ENCODE data around the gene AEN.

Gene AEN

DNA sequence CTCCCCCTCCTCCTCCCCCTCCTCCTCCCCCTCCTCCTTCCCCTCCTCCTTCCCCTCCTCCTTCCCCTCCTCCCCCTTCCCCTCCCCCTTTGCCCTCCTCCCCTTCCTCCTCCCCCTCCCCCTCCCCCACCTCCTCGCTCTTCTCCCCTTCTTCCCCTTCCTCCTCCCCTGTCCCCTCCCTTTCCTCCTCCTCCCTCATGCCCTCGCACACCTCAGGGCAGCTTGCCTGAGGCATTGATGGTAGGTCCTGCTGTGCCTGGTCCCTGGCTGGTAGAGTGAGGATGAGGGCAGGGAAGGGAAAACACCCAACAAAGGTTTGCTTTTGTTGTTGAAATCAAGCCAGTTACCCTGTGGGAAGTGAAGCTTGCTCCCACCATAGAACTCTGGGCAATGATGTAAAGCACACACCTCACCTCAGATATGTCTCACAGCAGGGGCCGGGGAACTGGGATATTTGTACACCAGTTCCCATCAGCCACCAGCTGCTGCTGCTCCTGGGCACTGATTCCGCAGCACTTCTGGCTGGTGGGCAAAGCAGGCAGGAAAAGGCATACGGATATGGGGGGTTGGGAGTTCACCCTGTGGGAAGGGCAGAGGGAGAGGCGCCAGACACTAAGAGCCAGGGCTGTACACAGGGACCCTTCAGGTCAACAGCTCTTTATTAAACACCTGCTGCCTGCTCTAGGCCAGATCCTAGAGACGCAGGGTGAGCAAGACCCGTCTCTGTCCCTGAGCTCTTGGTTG lies 31.5 kb downstream of the AEN start:
- DNase-seq = no peak

DNA sequence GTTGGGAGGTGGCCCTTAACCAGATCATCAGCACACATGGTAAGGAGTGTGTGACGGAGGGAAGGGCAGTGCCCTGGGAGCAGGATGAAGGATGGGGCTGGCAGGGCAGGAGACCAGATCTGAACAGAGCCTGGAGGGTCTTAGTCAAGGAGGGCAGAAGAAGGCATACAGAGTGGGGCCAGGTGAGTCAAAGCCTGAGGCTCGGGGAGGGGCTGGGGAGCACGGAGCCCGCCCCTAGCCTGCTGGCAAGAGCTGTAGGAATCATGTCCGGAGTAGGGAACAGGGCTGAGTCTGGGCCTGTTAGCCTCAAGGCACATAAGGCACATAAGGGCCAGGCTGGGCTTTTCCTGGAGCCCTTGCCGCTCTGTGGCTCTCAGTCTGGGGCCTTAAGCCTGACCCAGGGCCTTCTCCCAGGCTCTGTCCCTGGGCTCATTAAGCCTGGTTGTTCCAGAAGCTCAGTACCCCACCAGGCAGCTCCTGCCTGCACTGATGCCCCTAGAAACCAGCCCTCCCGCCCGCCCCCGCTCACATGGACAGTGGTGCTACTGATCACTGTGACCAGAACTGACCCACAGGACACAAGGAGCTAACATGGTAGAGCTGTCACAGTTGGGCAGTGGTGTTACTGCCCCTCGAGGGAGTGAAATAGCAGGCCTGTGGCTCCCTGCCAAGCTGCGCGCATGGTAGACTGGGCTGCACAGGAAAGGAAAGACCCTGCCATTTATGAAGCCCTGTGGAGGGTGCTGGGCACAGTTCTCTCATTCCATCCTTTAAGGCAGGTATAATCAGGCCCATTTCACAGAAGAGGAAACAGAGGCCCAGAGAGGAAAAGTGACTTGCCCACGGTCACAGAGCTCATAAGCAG lies 32.3 kb downstream of the AEN start:
- no peak for DNase-seq

DNA sequence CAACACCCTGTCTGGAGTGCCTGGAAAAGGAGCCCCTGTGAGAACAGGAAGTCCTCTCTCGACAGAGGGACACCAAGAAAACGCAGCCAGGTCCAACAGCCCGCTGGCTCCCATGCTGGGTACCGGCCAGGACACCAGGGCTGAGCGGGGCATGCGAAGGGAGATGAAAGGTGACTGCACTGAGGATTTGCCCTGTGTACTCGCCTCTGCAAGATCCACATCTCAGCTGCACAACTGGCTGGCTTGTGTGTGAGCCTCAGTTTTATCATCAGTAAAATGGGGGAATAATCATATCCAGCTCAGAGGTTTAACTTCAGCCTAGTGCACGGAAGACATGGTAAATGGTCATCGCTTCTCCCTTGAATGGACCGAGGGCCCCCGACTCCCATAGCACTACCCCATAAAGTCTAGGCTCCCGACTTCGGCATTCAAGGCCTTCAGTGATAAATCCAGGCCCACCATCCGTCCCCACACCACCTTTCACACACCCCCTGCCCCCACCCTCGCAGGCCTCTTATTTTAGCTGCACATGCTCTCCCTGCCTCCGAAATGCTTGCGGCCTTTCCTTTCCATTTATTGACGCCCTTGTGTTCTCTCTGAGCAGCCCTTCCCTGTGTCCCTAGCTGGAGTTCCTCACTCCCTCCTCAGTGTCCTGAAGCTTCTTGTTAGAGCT lies 33.4 kb downstream of the AEN start:
- no peak for DNase-seq

DNA sequence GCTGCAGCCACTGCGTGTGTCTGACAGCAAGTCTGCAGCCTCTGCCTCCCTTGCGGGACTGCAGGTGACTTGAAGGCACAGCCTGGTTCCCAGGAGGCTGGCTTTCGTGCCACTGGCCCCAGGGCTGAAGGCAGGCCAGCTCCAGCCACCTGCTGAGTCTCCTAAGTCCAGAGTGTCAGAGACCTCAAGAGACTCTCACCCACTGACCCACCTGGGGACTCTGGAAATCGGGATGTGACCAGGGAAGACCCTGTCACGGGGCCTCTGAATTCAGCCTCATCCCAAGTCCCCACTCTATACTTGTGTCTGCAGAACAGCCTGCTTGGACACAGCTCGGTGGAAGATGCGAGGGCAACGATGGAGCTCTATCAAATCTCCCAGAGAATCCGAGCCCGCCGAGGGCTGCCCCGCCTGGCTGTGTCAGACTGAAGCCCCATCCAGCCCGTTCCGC lies 34.0 kb downstream of the AEN start:
- peak in 1 of 2 donors; percentile 16 for DNase-seq

DNA sequence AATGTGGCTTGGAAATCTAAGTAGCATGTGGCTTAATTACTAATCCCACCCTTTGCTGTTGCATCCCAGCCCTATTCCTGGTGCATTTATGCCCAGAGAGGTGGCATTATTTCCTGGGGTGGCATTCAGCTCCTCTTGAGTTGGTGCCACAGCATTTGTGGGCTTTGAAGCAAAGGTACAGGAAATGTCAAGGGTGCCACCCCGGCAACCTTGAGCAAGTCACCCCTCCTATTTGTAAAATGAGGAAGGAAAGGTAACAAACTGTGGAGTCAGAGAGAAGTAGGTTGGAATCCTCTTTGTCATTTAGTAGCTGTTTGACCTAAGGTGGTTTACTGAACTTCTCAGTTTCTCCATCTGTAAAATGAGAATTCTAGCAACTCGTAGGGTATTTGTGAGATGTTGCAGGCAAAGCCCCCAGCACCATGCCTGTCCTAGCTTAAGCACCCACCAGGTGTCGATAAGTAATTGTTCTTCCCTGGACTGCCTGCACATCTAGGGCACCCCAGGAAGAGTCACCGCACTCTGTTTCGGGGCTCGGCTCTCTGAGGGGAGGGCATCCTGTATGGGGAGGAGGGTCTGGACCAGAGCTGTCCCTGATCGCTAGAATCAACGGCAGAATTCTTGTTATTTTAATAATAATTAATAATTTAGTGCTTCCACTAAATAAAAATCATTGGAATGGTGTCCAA lies 34.8 kb downstream of the AEN start:
- DNase-seq = no peak

DNA sequence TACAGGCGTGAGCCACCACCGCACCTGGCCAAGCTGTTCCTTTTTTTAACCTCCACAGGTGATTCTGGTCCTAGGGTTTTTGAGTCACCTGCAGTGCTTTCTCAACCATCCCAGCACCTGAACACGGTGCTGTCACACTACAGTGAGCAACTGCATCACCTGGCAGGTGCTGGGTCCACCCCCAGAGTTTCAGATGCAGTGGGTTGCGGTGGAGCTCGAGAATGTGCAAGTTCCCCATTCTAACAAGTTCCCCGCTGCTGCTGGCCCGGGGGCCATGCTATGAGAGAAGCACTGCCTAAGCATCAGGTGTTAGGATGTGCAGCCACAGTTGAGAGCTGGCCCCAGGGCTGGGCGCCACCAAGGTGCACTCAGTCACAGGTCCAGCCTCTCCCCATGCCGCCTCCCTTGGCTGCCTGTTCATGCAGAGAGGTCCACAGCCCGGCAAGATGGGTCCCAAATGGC lies 35.7 kb downstream of the AEN start:
- DNase-seq = no peak

DNA sequence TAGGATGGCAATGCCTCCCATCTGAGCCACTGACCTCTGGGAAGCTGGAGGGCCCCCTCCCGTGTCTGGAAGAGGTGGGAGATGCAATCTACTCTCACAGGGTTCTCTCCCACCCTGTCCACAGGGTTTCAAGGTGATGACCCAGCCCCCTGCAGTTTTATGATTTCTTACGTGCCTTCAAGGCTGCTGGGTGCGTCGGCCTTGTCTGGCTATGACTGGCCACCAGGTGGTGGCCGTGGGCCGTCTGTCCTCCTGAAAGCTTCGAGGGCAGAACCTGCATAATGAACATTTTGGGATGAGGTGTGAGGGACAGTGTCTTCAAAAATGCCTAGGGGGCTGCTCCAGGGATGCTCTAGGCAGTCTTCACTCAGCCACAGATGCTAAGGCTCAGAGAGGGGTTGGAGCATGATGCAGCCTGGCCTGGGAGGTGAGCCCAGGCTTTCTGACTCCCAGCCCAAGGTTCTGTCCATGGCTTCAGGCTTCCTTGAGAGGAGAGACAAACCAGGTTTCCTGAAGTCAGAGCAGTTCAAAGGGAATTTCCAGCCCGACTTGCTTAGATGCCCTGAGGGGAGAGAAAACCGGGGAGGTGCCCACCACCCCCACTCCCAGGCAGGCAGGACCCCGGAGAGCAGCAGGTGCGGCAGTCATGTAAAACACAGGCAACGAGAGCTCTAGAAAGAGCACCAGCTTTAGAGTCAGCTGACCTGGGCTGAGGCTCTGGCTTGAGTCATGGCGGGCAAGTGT lies 36.4 kb downstream of the AEN start:
- no peak for DNase-seq

DNA sequence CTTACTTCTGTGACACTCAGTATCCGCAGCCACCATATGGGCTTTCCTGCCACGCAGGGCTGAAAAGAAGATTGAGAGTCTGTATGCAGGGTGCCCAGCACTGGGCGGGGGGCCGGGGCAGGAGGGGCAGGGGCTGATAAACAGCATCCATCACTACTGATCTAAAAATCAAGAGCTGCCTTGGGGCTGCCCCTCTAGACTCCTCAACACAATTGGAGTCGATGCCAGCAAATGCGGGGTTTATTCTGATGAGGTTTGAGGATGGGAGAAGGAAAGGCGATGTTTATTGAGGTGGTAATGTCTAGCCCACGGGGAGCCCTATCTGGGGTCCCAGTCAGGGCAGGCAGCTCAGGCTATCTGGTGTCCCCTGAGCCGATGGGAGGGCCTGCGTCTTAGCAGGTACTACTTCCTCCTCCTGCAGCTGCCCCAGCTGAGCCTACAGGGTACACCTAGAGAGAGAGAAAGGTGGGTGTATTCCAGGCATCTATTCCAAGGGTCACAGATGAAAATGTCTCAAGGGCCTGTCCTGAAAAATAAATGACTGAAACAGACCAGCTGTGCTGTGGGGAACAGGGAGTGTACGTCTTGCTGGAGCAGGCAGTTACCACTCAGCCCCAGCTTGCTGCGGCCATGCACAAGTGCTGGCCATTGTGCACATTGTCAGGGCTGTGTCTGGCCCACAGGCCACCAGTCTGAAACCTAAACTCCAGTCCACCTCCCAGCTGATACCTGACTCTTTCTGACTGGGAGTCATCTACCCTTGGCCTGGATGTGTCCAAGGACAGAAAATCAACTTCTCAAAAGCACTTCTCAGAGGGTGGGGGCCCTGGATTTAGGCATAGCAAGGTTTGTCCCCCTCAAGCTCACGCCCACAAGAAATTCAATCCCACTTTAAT lies 37.2 kb downstream of the AEN start:
- DNase-seq = no peak

DNA sequence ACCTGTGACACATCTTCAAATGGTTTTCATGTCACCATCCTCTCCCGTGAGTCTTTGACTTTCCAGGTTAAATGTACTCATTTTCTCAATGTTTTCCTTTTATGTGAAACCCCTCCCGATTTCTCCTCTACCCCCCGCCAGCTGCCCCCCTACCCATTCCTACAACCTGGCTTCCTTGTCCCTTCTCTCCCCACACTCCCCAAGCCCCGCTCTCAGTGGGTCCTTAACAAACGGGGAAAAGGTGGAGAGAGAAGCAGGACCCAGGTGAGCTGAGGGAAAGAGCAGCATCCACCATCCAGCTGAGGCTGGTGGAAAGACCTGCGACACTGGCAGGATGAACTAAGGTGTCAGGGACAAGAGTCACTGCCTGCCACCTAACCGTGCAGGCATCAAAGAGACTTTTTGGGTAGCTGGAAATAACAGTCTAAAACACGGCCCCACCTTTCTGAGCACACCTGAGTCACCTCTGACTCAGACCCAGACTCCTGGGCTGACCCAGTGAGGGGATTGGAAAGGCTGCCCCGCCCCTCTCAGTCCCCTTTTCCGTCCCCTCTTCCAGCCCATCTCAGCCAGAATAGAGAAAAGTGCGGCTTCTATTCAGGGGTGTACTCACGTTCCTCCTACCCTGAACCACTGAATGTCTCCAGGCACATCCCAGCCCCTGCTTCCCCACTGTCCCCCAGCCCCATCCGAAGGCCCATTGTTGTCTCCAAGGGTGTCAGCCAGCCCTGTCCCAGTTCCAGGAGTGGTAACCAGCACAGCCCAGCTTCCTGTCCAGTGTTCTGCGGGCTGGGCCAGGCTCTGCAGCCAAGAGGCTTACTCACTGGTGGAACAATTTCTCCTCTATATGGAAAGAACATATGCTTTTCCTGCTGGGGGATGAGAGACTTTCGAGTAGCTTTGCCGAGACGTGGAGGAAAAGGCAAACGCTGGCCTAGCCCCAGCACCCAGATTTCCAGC lies 38.1 kb downstream of the AEN start:
- no peak for DNase-seq

DNA sequence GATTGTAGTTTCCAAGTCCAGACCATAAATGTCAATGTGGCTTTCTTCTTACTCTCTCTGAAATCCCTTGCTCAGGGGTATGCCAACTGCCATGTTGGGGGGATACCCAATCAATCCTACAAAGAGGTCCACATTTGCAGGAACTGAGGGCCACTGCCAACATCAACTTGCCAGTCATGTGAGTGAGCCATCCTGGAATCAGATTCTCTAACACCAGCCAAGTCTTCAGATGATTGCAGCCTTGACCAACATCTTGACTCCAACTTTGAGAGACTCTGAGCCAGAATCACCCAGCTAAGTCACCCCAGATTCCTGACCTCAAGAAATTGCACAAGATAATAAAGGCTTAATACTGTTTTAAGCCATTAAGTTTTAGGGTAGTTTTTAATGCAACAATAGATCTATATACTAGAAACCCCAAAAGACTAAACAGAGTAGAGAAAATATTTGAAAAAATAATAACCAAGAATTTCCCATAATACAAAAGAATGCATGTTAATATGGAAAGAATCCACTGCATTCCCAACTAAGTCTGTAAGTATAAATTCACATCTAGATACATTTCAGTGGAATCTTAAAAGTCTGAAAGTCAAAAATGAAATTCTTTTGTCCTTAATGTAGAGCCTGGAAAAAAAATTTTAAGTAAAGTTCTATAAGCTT lies 40.0 kb downstream of the AEN start:
- DNase-seq = no peak

DNA sequence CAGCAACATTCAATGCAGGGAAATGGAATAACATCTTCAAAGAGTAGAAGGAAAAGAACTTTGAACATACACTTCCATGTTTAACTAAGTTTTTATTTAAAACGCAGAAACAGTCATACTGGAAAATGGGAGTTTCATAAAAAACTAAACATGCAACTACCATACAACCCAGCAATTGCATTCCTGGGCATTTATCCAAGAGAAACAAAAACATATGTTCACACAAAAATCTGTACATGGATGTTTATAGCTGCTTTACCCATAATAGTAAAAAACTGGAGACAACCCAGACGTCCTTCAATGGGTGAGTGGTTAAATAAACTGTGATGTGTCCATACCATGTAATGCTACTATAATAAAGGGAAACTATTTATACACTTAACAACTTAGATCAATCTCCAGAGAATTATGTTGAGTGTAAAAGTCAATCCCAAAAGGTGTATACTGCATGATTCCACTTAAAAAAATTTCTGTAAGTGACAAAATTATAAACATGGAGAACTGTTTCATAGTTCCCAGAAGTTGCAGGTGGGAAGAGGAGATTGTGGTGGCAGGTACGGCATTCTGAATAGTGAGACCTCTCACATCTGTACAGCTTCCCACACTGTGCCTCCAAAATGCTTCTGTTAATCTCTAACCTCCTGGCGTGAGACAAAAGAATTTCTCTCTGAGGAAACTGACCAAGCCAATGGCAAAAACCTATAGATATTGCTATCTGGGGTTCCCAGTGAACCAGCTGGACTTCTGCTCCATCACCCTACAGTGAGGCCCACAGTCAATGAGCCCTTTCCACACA lies 40.8 kb downstream of the AEN start:
- DNase-seq = no peak

DNA sequence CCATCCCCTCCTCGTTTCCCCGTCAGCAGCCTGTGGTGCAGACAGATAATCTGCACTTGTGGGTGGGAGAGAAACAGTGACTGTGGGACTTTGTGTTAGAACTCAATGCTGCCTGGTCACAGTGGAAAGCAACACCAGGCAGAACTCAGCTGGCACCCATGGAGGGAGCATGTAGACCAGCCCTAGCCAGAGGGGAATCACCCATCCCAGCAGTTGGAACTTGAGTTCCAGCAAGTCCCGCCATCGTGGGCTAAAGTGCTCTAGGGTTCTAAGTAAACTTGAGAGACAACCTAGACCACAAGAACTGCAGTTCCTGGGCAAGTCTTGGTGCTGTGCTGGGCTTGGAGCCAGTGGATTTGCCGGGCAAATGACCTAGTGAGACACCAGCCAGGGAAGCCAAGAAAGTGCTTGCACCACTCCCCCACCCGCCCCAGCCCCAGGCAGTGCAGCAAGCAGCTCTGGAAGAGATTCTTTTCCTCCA lies 42.0 kb downstream of the AEN start:
- DNase-seq = no peak

DNA sequence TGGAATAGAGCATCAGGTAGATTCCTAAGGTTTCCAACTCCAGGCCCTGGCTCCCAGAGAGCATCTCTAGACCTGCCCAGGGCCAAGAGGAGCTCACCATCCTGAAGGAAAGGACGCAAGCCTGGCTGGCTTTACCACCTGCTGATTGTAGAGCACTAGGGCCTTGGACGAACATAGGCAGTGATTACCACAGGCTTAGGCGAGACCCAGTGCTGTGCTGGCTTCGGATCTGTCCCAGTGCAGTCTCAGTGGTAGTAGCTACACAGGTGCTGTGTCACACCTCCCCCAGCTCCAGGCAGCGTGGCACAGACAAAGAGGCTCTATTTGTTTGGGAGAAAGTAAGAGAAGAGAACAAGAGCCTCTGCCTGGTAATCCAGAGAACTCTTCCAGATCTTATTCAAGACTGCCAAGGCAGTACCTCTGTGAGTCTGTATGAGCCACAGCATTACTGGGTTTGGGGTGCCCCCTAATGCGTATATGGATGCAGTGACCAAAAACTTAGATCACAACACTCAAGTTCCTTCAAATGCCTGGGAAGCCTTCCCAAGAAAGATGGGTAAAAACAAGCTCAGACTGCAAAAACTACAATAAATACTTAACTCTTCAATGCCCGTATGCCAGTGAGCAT lies 43.1 kb downstream of the AEN start:
- peak; percentile 33 to 49 for DNase-seq

DNA sequence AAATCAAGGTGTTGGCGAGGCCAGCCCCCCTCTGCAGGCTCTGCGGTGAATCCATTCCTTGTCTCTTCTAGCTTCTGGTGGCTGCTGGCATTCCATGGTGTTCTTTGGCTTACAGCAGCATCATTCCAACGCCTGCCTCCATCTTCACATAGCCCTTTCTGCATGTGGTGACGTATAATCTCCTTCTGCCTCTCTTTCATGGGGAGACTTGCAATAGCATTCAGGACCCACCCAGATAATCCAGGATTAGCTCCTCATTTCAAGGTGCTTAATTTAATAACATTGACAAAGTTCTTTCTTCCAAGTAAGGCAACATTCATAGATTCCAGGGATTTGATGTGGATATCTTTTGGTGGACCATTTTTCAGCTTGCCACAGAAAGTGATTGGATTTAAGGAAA lies 53.5 kb downstream of the AEN start:
- no peak for DNase-seq

DNA sequence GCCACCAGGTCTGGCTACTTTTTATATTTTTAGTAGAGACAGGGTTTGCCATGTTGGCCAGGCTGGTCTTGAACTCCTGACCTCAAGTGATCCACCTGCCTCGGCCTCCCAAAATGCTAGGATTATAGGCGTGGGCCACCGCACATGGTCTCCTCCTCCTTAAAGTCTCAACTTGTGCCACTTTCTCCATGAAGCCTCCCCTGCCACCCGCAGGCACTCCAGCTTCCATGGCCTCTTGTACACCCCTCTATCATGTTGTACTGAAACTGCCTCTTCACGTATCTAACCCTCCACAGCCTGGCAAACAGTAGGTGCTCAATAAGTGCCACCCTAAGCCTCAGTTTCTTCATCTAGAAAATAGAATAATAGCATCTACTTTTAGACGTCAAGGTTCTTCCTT lies 57.6 kb downstream of the AEN start:
- no peak for DNase-seq

DNA sequence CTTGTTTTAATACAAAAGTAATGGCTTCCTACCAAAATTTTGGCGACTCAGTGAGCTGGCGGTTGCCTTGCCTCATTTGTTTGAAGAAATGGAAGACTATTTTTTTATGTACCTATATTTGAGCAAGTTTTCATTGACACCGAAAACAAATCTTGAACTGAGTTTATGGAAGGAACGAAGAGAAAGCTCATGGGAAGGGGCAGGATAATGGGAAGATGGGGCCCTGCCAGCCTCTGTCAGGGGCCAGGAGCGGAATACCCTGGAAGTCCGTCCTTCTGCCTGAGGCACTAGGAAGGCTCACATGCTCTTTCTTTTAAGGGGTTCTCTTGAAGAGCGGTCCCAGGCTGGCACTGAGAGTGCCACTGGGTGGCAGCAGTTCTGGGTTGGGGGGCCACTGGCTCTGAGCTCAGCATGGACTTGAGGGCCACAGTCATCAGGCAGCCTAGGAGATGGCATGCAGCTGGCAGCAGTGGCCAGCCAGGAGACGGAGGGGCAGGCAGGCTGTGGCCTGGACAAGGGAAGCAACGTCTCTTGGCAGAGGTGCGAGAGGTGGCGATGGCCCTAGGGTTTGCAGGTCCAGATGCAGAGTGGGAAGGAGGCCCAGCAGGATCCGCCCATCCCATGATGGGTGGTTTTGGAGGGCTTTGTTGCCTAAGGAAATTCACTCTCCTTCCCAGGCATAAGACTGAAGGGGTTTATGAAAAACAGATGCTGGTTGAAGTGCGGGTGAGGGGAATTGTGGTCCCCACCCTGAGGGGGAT lies 59.3 kb downstream of the AEN start:
- no peak for DNase-seq

DNA sequence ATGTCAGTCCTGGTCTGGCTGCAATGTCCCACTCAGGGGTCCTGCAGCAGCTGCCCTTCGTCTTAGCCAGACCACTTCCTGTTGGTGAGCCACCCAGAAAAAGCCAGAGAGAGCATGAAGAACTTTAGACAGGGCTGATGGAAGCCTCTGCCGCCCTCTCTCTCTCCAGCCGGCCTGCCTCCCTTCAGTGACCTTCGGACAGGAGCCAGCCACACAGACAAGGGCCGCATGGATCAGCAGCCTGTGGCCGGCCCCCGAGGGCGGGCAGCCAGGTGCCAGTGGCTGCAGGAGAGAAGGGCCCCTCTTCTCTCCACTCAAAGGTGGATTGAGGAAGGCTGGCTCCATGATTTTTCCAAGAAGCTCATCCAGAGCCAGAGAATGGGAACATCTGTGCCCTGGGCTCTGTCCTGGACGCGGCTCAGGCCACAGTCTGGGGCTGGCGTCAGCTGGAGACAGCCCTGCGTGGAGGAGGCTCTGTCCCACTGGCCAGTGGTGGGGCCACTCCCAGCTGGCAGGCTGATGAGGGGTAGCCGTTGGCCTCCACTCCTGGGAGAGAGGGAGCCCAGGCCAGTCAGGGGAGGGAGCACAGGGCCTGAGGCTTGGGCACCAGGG lies 60.6 kb downstream of the AEN start:
- no peak for DNase-seq
